HG02884 (cell line): ENCODE data around the gene SPIRE1.
"Not testable (repeated sequence)": the region's sequence is repeated elsewhere in the genome, so short reads cannot be mapped to it uniquely, and the experiment has no call there.

ENCODE experiments used
- ATAC-seq: cut with Tn5 transposase; IDR thresholded peaks from one replicate; pipeline ENCODE4 v1.9.1; 2021; ENCODE audit warnings: mild to moderate bottlenecking, moderate library complexity; ENCODE audit not compliant: unreplicated experiment

SPIRE1 gene

DNA sequence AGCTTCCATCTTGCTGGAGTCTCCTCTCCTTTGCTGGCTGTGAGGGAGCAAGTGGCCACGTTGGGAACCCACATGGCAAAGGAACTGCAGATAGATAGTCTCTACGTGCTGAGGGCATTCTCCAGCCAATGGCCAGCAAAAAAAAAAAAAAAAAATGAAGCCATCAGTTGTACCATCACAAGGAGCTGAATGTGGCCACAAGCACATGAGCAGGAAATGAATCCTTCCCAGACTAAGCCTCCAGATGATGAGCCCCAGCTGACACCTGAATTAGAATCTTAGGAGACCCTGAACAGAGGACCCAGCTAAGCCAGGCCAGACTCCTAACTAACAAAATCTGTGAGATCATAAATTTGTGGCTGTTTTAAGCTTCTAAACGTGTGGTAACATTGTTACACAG, 57.9 kb downstream of the SPIRE1 start:
- ATAC-seq, result no peak

DNA sequence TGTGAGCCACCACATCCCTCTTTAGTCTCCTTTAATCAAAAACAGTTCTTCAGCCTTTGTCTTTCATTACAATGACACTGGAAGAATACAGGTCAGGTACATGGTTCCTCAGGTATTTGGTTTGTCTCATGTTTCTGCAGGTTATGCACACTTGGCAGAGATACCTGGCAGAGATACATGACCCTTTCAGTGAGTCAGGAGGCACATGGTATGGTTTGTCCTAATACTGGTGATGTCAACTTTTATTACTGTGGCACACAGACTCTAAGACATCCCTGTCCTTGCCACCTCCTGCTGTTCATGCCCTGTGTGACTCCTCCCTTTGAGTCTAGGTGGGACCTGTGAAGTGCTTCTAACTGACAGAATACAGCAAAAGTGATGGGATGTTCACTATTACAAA, 58.4 kb downstream of the SPIRE1 start:
- ATAC-seq, result no peak

DNA sequence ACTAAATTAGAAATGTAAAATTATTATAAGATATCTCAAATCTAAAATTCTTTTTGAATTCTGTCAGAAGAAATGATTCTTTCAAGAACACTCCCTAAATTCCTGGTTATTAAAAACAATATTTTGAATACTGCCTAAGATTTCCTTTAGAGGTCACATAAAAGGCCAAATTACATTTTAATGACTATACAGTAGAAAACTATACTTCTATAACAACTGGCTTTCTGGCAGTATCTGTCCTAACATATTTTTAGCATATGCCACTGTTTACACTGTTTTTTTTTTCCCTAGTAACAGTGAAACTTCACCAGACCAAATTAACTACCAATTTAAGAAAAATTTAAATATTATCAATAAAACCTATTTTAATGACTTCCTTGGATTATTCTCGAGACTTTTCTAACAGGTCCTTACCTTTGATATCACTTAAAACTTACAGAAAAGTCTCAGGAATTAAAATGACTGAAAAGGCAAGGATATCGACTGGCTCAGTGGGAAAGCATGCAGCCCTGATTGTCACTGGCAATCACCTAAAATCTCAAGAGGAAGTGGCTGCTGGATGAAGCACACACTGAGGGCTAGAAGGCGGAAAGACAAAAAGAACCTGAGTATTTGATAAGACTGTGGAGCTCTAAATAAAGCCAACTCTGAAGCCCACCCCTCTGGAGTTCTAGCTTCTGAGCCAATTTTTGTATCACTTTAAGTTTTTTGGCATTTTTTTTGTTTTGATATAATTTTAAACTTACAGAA, 59.6 kb downstream of the SPIRE1 start:
- no peak for ATAC-seq

DNA sequence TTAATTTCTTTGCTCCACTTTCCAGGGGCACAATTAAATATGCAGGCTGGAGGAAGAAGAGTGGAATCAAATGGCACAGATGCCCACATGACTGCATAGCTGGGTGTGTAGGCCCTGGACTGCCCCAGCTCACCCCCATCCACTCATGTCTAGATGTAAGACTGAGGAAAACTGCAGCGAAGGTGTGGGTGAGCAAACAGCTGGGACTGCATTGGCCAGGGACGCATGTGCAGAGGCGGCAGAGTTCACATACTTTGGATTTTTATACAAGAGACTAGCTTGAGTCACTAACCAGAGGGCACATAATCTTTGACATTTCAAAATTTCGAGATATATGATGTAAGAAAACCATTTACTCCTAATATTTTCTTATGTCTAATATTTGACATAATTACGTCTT, 60.1 kb downstream of the SPIRE1 start:
- no peak for ATAC-seq

DNA sequence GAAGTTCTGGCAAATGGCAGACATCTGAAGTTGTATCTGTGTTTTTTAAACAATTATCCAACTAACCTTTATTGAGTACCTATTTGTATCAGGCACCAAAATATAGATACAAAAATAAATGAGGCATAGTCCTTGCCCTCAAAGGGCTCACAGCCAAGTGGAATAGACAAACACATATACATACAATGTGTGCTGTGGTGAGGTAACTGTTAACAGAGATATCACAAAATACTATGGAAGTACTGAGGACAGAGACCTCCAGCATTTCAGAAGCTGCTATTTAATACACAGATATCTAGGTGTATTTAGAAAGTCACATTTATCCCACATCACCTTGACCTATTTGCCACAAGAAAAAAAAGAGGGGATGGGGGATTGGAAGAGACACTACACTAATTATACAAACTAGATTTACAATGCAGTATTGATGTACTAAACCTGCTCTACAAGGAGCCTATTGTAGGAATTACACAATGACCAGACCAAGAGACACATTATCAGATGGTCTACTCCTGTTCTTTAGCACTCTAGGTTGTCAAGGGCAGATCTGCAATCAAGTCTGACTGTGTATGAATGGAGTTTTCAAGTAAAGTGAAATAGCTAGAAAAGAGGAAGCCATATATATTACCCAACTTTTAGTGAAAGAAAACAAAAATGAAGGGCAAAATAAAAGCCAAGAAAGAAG, 62.2 kb downstream of the SPIRE1 start:
- no peak for ATAC-seq

DNA sequence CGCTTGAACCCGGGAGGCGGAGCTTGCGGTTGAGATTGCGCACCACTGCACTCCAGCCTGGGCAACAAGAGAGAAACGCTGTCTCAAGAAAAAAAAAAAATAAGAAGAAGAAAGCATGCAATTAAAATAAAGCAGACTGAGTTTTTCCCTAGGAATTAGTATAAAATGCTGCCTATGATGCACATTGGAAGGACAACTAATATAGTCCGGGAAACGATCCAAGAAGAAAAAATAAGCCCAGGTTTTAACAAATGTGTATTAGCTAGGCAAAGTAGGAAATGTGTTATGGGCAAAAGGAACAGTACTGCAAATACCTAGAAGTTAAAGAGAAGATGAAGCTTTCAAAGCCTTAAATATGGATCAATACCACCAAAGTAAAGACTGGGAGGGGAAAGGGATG, 64.0 kb downstream of the SPIRE1 start:
- ATAC-seq, result no peak

DNA sequence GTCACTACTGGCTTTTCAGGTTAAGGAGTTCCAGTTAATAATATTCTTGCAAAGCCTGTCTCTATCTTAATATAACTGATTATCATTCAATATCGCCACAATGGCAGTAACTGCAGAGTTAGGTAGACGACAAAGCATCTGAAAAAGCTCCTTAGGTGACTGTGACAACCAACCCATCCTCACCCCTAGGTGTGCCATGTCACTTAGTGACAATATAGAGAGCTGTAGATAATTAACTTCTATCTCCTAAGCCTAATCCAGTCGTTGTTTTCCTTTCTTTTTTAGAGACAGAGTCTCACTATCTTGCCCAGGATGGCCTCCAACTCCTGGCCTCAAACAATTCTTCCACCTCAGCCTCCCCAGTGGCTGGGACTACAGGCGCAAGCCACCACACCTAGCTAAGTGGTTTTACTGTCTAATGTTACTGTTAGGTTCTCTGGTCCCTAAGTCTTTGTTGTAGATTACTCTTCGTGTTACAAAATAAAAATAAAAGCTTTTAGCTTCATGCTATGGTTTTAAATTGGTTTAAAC, 65.2 kb downstream of the SPIRE1 start:
- ATAC-seq, result no peak

DNA sequence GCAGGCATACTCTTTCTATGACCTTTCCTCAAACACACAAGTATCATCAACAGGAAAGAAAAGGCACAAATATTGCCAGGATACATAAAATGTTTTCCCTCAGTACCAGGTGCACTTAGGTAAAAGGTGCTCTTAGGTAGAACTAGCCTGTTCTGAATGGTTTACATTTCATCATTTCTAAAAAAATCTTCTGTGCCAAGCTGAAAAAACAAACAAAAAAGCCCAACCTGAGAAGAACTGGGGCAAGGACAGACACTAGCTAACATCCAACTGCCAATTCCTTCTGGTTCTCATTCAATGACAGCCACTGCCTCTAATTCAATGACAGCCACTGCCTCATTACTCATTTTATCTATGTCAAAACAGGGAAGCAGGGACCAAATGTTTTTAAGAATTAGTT, 68.5 kb downstream of the SPIRE1 start:
- ATAC-seq, result no peak

DNA sequence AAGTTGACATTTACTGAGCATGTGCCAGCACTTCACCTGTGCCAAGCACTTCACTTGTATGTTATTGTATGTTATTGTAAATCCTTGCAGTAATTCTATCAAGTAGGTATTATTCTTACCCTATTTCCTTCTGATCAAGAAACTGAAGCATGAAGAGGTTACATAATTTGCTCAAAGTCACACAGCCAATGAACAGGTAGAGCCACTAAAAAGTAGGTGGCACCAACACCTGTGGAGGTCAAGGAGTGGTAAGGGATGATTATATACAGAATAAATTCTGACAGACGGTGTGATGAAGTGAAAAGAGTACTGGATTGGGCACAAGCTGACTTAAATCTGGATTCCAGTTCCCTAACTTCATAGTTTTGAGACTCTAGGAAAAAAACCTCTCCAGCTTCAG, 71.0 kb downstream of the SPIRE1 start:
- ATAC-seq, result no peak

DNA sequence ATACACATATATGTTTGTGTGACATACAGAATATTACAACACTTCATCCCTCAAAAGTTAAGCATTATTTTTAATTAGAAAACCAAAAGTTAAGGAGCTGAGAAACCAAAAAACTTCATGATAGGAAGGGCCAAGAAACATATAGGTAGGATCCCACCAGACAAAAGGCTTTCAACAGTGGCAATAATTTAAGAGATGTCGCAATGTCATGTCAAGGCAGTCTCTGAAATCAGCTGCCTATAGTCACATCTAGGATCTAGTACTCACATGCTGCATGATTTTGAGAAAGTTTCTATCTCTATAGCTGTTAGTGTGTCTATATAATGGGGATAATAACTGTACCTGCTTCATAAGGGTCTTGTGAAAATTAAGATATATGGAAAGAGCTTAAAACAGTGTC, 72.7 kb downstream of the SPIRE1 start:
- no peak for ATAC-seq

DNA sequence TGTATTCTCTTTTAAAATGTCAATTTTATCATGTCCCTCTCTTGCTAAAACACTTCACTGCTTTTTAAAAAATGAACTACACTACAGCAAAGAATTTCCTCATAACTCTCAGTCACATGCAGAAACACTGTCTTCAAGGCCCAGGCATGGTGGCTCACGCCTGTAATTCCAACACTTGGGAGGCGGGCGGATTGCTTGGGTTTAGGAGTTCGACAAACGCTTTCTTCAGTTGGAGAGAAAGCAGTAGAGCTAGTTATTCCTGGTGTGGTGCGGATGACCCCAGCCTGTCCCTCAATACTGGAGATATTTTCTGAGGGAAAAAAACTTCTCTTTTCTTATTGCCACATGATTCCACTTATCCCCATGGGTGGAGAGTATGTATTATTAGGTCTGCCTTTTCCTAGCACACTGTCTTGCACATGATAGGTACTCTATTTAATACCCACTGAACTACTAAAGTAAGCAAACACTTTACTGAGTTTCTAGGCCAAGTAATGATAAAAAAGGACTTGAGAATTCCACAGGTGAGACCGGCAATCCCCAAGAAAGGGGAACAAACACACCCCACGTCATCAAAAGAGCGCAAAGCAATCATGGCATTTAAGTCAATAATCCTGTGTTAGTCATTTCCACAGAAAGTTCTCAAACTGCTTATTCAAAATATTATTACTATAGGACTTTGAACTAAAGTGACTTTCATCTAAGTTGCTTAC, 77.1 kb downstream of the SPIRE1 start:
- ATAC-seq, result no peak

DNA sequence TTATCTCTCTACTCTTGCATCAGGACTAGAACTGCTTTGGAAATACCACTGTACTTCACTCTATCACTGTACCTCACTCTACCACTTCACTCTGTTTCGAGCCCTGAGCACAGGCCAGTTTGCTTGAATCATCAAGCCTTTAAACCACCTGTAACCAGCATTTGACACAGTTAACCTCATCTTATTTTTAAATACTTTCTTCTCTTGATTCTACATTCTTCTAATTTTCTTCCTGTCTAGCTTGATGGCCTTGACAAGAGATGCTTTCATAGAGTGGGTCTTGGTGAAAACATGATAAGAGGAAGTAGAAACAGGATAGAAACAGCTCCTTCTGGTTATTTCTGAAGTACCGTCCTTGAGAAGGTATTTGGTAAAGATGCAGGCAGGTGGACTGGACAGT, 78.1 kb downstream of the SPIRE1 start:
- ATAC-seq, result no peak

DNA sequence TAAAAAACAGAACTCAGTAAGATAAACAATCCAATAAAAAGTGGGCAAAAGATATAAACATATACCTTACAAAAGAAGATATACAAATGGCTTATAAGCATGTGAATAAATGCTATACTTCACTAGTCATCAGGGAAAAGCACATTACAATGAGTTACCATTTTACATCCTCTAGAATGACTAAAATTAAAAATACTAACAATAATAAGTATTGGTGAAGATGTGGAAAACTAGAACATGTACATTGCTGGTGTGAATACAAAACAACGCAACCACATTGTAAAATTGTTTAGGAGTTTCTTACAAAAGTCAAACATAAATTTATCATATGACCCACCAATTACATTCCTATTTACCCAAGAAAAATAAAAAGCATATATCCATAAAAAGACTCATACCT, 80.1 kb downstream of the SPIRE1 start:
- ATAC-seq, result no peak

DNA sequence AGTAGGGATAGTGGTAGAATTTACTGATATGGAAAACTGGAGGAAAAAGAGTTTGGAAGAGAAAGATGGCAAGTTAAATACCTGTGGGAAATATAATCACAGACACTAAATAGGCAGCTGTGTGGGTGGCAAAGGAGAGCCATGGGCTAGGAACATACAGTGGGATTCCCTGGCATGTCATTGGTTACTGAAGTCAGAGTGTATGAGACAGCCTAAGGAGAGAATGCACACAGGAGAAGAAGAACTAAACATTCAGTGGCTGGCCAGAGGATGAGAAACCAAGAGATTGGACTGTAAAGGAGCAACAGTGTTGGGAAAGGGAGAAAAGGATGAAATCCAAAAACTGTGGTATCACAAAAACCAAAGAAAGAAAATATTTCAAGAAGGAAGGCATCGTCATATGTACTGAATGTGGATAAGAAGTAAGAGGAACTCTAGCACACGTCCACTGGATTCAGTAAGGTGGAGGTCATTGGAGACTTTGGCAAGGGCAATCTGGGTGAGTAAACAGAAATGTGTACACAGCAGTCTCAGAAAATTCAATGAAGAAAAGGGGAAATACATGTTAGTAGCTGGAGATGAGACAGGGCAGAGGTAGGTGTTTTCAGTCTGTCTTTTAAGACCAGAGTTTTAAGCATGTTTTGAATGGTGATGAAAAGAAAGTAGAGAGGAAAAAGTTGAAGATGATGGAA, 83.3 kb downstream of the SPIRE1 start:
- ATAC-seq, result no peak

DNA sequence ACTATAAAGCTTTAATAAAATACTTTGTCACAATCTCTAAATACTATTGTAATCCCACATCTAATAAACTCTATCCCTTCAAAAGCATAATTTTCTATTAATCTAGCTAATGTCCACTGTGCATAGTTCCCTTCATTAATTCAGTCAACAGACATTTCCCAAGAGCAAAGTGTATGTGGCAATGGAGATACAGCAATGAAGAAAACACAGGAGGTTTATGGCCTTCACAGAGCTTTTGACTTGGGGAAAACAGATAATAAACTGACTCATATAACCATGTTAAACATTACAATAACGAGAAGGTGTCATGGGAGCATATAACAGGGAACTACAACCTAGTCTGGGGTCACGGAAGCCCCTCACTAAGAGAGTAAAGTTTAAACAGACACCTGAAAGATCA, 86.3 kb downstream of the SPIRE1 start:
- ATAC-seq, result no peak

DNA sequence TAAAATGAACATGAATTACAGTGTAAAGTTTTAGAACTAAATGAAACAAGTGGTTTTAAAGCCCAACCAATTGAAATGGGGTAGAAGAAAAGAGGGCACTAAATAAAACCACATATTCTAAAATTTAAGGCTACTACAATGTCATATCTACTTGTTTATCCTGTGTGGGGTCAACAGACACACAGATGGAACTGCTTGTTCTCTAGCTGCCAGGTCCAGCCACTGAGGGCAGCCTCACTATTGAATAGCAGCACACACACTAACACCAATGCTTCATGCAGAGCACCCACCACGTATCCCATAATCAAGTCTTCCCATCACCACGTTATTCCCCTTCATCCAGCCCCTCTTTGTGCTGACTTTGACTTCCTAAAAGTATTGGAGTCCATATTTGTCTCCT, 88.1 kb downstream of the SPIRE1 start:
- no peak for ATAC-seq

DNA sequence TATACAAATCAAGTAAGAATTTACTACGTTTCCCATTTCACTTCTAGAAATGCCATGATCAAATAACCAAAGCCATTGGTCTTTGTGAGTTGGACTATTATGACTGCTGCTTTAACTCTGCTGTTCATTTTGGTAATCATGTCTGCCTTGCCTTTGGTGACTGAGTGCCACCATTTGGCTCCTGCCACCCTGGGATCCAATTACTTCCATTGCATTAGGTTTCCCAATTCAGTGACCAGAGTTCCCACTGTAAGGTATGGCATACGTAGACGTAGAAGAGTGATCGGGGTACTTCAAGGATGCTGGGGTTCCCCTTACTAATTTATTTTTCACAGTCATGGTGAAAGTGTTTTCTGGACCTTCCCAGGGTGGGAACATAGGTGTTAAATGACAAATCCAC, 90.1 kb downstream of the SPIRE1 start:
- no peak for ATAC-seq

DNA sequence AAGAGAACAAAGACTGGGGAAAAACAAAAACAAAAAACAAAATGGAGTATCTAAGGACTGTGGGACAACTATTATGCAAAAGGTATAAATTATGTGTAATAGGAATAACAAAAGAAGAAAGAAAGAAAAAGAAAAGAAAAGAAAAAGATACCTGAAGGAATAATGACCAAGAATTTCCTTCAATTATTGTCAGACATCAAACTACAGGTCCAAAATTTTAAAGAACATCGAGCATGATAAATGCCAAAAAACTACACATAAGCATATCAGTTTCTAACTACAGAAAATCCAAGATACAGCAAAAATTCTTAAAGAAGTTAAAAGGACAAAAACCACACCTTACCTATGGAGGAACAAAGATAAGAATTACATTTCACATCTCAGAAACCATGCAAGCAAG, 93.0 kb downstream of the SPIRE1 start:
- ATAC-seq, result no peak

DNA sequence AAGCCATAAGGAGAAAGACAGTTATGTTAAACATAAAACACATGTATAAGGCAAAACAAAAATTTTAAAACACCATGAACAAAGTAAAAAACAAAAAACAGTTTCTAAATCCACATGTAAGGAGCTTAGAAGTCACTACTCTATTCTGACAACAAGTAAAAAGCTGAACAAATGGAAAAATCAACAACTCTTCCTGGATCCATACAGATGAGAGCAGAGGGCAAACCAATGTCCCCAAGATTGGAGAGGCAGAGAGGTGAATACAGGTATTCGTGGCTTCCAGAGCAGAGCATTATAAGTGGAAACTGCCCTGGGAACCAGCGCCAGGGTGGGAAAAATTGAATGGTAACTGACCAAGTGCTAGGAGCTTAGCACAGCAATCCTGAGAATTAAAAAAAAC, 93.5 kb downstream of the SPIRE1 start:
- no peak for ATAC-seq

DNA sequence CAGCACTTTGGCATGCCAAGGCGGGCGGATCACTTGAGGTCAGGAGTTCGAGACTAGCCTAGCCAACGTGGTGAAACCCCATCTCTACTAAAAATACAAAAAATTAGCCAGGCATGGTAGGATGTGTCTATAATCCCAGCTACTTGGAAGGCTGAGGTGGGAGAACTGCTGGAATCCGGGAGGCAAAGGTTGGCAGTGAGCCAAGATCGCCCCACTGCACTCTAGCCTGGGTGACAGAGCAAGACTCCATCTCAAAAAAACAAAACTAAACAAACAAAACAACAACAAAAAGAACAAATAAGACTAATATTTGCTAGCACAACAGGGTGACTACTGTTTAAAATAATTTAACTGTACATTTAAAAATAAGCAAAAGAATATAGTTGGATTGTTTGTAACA, 97.3 kb downstream of the SPIRE1 start:
- ATAC-seq, result not testable (repeated sequence)

DNA sequence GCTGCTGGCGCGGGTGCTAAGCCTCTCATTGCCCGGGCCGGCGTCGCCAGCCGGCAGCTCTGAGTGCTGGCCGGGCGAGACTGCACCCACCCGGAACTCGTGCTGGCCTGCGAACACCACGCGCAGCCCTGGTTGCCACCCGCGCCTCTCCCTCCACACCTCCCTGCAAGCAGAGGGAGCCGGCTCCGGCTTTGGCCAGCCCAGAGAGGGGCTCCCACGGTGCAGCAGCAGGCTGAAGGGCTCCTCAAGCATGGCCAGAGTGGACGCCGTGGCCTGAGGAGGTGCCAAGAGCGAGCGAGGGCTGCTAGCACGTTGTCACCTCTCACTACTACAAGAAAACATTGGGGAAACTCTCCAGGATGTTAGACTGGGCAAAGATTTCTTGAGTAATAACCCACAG, 98.6 kb downstream of the SPIRE1 start:
- no peak for ATAC-seq
